Left lobe of liver (tissue), 2 donors: ENCODE data around the gene AMDHD2. TPM values are rescaled to one million over a fixed set of nuclear protein-coding genes. Genes with fewer than 3 reads are reported as not detected.
"Not testable (repeated sequence)": the region's sequence is repeated elsewhere in the genome, so short reads cannot be mapped to it uniquely, and the experiment has no call there.

Experiments used
- ATAC-seq: fragments of 200-7000 bp; cut with Tn5 transposase; one replicate; pipeline ENCODE4 v1.9.1; 2020; ENCODE audit warnings: mild to moderate bottlenecking, moderate library complexity
- DNase-seq: peaks from one replicate; pipeline ENCODE4 v3.0.0-alpha.2; 2020; ENCODE audit warnings: low spot score
- total RNA-seq: library from RNA; stranded (reverse); gene quantifications from one replicate; pipeline ENCODE4 v1.2.1, GENCODE V29; 2021
- donor health status: DM: no; HTN: no; CAD: no; lungs with moderate emphysema.
- donor health status: DM: no; HTN: yes; CAD: no.

AMDHD2 gene
- 22.2 TPM for total RNA-seq

- ATAC-seq = peak; percentile 56
These were observed at the start of gene AMDHD2 for GRCh38 chr16:2520097-2520783. TSS of gene AMDHD2 (plus strand) at chr16:2520371. CDS start at chr16:2520459, 88 bp downstream.

GRCh38 chr16:2470603-2471015 lies 49.6 kb upstream of the AMDHD2 start:
- DNase-seq (no peak), ATAC-seq (no peak)

More at GRCh38 chr16:2520097-2520783, at the start of gene AMDHD2:
- DNase-seq = peak; percentile 93

- ATAC-seq = peak; percentile 18
- DNase-seq = peak; percentile 60
These were observed 49.0 kb upstream of the AMDHD2 start, which contains the start of gene NTN3 for GRCh38 chr16:2471016-2471652. TSS of gene NTN3 (plus strand) at chr16:2471297. CDS start at chr16:2471702, 405 bp downstream.

- DNase-seq (peak; percentile 90), ATAC-seq (peak; percentile 63)
These were observed 48.3 kb upstream of the AMDHD2 start for GRCh38 chr16:2471653-2472487.

GRCh38 chr16:2472488-2472864 lies 47.7 kb upstream of the AMDHD2 start:
- DNase-seq (no peak), ATAC-seq (no peak)

- peak; percentile 44 for ATAC-seq
These were observed 47.2 kb upstream of the AMDHD2 start for GRCh38 chr16:2472885-2473445.

GRCh38 chr16:2473446-2473926 lies 46.7 kb upstream of the AMDHD2 start:
- ATAC-seq = no peak
- no peak for DNase-seq

More at GRCh38 chr16:2472885-2473445, 47.2 kb upstream of the AMDHD2 start:
- DNase-seq = peak; percentile 87

GRCh38 chr16:2473999-2474876 lies 45.9 kb upstream of the AMDHD2 start:
- peak; percentile 67 for DNase-seq
- ATAC-seq = peak; percentile 41

- peak; percentile 55 for ATAC-seq
- DNase-seq = peak; percentile 90
These were observed 45.2 kb upstream of the AMDHD2 start, which contains the start of gene TBC1D24 for GRCh38 chr16:2474877-2475412. TSS of gene TBC1D24 (plus strand) at chr16:2475127. CDS start at chr16:2496149, 21,022 bp downstream.

GRCh38 chr16:2475413-2476344 lies 44.5 kb upstream of the AMDHD2 start:
- ATAC-seq (peak; percentile 20), DNase-seq (no peak)

- no peak for DNase-seq
- no peak for ATAC-seq
These were observed 43.8 kb upstream of the AMDHD2 start for GRCh38 chr16:2476345-2476720.

- DNase-seq = no peak
- ATAC-seq = no peak
These were observed 43.4 kb upstream of the AMDHD2 start for GRCh38 chr16:2476741-2477140.

GRCh38 chr16:2477327-2477726 lies 42.8 kb upstream of the AMDHD2 start:
- no peak for DNase-seq
- ATAC-seq = no peak

GRCh38 chr16:2478279-2478678 lies 41.9 kb upstream of the AMDHD2 start:
- DNase-seq = no peak
- ATAC-seq = no peak

- not testable (repeated sequence) for DNase-seq
These were observed 40.2 kb upstream of the AMDHD2 start for GRCh38 chr16:2479996-2480395.

GRCh38 chr16:2480948-2481347 lies 39.2 kb upstream of the AMDHD2 start:
- ATAC-seq (no peak), DNase-seq (no peak)

More at GRCh38 chr16:2479996-2480395, 40.2 kb upstream of the AMDHD2 start:
- not testable (repeated sequence) for ATAC-seq

GRCh38 chr16:2481676-2482075 lies 38.5 kb upstream of the AMDHD2 start:
- ATAC-seq = no peak
- DNase-seq = no peak

GRCh38 chr16:2482249-2482648 lies 37.9 kb upstream of the AMDHD2 start:
- ATAC-seq (no peak), DNase-seq (no peak)
